ENCODE measurements around the gene C1GALT1. TPM values are rescaled to one million over a fixed set of nuclear protein-coding genes. Genes with fewer than 3 reads are reported as not detected.

Gene C1GALT1
- total RNA-seq, 1 experiment from 2014 or later: 27.2 TPM

DNA sequence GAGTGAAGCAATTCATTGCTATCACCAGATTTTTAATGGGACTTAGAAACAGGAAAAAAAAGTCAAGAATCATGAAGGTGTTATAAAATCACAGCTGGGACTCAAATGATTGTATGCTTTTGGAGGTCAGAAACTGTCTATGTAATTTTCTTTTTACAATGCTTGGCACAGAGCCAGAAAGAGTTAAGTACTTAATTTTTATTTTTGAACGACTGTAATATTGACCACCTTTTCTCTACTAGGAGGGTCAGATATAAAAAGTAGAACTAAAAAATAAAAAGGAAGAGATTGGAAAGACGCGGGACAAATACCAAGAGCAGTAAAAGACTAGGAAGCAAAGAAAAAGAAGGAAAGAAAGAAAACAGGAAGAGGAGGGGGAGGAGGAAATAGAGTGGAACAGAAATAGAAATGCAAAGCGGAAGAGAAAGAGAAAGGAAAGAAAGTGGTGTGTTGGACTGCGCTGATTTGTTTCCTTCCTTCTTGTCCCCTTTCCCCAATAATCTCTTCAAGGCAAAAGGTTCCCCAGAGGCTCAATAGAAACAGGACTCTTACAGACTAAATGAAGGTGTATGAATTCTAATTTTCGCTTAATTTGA lies 23.2 kb upstream of the C1GALT1 start:
- no peaks in the 10 kb centered on the region for H3K9me3 ChIP-seq (ENCODE audit: control insufficient read depth in 1 of 2, insufficient read depth in 1 of 2, low read depth in 1 of 2, low read length in 2 of 2)
- no peaks in the 10 kb centered on the region for H4K20me1 ChIP-seq (ENCODE audit: insufficient read depth)
- DNase-seq (ENCODE audit: low read depth, low spot score) (no peak), ATAC-seq (no peak)
- no peaks in the 10 kb centered on the region for H3K27me3 ChIP-seq (ENCODE audit: insufficient read depth, low read length)
- no TSS peak for BruUV-seq (replicated peaks)
- no peaks in the 10 kb centered on the region for H3K36me3 ChIP-seq (ENCODE audit: control insufficient read depth in 1 of 2, insufficient read depth in 2 of 2, low read length in 2 of 2)
- no peak overlapping the region for H3K4me3 ChIP-seq (replicated peaks in 1 of 2; ENCODE audit: low read depth in 1 of 2, low read length in 2 of 2)
- no peak overlapping the region for H3K27ac ChIP-seq (ENCODE audit: low read depth, low read length)
- H2AFZ ChIP-seq (ENCODE audit: low read depth, low read length, poor library complexity, severe bottlenecking): no peak overlapping the region
- CTCF ChIA-PET: no interaction called here
- no peak overlapping the region for H3K9ac ChIP-seq (ENCODE audit: low read length)
- RAD21 ChIA-PET (ENCODE audit: low non-redundant PET in 1 of 2, low total read pairs in 2 of 2, uncharacterized antibody in 2 of 2, unreplicated experiment in 2 of 2): no interaction called here
- intact Hi-C loops (cut with micrococcal nuclease): no loop called here
- POLR2A ChIA-PET: no interaction called here
- TF ChIP-seq ZFX (IDR thresholded peaks at IDR 0.05): no peak
- TF ChIP-seq, protein P1, sequence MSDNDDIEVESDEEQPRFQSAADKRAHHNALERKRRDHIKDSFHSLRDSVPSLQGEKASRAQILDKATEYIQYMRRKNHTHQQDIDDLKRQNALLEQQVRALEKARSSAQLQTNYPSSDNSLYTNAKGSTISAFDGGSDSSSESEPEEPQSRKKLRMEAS (IDR thresholded peaks at IDR 0.05): no peak
- TF ChIP-seq, protein P2, sequence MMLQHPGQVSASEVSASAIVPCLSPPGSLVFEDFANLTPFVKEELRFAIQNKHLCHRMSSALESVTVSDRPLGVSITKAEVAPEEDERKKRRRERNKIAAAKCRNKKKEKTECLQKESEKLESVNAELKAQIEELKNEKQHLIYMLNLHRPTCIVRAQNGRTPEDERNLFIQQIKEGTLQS (IDR thresholded peaks at IDR 0.05): no peak
- no peak for TF ChIP-seq EGR1 (IDR thresholded peaks at IDR 0.05; ENCODE audit: low read depth)
- no peak for TF ChIP-seq CEBPB (IDR thresholded peaks at IDR 0.05; ENCODE audit: low read depth)
- TF ChIP-seq, protein P3, sequence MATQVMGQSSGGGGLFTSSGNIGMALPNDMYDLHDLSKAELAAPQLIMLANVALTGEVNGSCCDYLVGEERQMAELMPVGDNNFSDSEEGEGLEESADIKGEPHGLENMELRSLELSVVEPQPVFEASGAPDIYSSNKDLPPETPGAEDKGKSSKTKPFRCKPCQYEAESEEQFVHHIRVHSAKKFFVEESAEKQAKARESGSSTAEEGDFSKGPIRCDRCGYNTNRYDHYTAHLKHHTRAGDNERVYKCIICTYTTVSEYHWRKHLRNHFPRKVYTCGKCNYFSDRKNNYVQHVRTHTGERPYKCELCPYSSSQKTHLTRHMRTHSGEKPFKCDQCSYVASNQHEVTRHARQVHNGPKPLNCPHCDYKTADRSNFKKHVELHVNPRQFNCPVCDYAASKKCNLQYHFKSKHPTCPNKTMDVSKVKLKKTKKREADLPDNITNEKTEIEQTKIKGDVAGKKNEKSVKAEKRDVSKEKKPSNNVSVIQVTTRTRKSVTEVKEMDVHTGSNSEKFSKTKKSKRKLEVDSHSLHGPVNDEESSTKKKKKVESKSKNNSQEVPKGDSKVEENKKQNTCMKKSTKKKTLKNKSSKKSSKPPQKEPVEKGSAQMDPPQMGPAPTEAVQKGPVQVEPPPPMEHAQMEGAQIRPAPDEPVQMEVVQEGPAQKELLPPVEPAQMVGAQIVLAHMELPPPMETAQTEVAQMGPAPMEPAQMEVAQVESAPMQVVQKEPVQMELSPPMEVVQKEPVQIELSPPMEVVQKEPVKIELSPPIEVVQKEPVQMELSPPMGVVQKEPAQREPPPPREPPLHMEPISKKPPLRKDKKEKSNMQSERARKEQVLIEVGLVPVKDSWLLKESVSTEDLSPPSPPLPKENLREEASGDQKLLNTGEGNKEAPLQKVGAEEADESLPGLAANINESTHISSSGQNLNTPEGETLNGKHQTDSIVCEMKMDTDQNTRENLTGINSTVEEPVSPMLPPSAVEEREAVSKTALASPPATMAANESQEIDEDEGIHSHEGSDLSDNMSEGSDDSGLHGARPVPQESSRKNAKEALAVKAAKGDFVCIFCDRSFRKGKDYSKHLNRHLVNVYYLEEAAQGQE (IDR thresholded peaks at IDR 0.05; ENCODE audit: low read depth): no peak
- no peak overlapping the region for H3K4me2 ChIP-seq (ENCODE audit: low read length)
- no peaks in the 10 kb centered on the region for H3K79me2 ChIP-seq (ENCODE audit: insufficient read depth, low read length)
- peaks cover 0 to 4% of the 10 kb centered on the region in 2 experiments; a peak in 1 of 4 replicates for H3K4me1 ChIP-seq (ENCODE audit: control insufficient read depth in 1 of 2, insufficient read depth in 2 of 2, low read length in 2 of 2)
- no peaks in the 10 kb centered on the region for H3K9me2 ChIP-seq (ENCODE audit: insufficient read depth)

Measured in HCT116 (cell line).